Esophagus squamous epithelium (tissue), 5 donors: ENCODE results near the gene DMAC1. TPM values are rescaled to one million over a fixed set of nuclear protein-coding genes. Genes with fewer than 3 reads are reported as not detected.

Experiments used
- DNase-seq: peaks from one replicate; lab custom pipeline; 2025; lab: John Stamatoyannopoulos, UW
- H3K27ac ChIP-seq, 4 donors: fragments of 200-600 bp; sonication (generic); one replicate each; pipeline ENCODE4 v1.5.1; 2016 to 2019; ENCODE audit warnings: mild to moderate bottlenecking in 1 of 4
- H3K27me3 ChIP-seq, 4 donors: fragments of 200-600 bp; sonication (generic); 1 replicate in 3 of 4; 2 replicates in 1 of 4; pipeline versions ENCODE4 v1.5.1 to v1.6.0; 2017 to 2021; ENCODE audit warnings: antibody characterized with exemption in 1 of 4
- H3K36me3 ChIP-seq, 3 donors: fragments of 200-600 bp; sonication (generic); one replicate each; pipeline ENCODE4 v1.5.1; 2016 to 2019
- H3K4me1 ChIP-seq, 3 donors: fragments of 200-600 bp; sonication (generic); one replicate each; pipeline ENCODE4 v1.5.1; 2017 to 2019
- H3K4me3 ChIP-seq, 4 donors: fragments of 200-600 bp; sonication (generic); 1 replicate in 3 of 4; 2 replicates in 1 of 4; pipeline ENCODE4 v1.5.1; 2016 to 2019; ENCODE audit warnings: mild to moderate bottlenecking in 2 of 4, moderate library complexity in 1 of 4
- H3K9me3 ChIP-seq, 3 donors: fragments of 200-600 bp; sonication (generic); one replicate each; pipeline ENCODE4 v1.5.1; 2016 to 2019
- POLR2A ChIP-seq, 4 donors: fragments of 450-650 bp; IDR thresholded peaks; one replicate each; pipeline ENCODE4 v1.6.1; 2017; ENCODE audit warnings: antibody characterized with exemption in 4 of 4, mild to moderate bottlenecking in 4 of 4, moderate library complexity in 3 of 4
- WGBS, 2 donors: methylation state at CpG; one replicate each; pipeline ENCODE4 v1.1.5; 2018; 5-methylcytosine and 5-hydroxymethylcytosine counted together
- intact Hi-C: fragments of 100-400 bp; cut with DNase I; formaldehyde crosslinking; loops from one replicate; pipeline ENCODE4 v1.15.0; 2022
- total RNA-seq, 4 donors: library from RNA; depleted of rRNA; stranded (reverse); fragments of >200 nt; gene quantifications; one replicate each; pipeline ENCODE4 v1.1.0, GENCODE V29; 2016
- TF ChIP-seq, protein P1 (sequence below), 6 experiments: fragments of 450-650 bp in 4 of 6; fragments of 200-600 bp in 2 of 6; sonication (generic) in 2 of 6; IDR thresholded peaks; one replicate each; pipeline ENCODE4 v1.5.1; 2016 to 2019; ENCODE audit warnings: antibody characterized with exemption in 6 of 6, mild to moderate bottlenecking in 4 of 6, moderate library complexity in 4 of 6
- donor health status: DM: yes; HTN: yes; CAD: no.

DMAC1 gene
- total RNA-seq, 4 donors from 2014 or later: 7.9 to 14.6 (median 12.4) TPM

GRCh38 chr9:7780261-7780988, 19.2 kb downstream of the DMAC1 start:
- TF ChIP-seq, protein P1, sequence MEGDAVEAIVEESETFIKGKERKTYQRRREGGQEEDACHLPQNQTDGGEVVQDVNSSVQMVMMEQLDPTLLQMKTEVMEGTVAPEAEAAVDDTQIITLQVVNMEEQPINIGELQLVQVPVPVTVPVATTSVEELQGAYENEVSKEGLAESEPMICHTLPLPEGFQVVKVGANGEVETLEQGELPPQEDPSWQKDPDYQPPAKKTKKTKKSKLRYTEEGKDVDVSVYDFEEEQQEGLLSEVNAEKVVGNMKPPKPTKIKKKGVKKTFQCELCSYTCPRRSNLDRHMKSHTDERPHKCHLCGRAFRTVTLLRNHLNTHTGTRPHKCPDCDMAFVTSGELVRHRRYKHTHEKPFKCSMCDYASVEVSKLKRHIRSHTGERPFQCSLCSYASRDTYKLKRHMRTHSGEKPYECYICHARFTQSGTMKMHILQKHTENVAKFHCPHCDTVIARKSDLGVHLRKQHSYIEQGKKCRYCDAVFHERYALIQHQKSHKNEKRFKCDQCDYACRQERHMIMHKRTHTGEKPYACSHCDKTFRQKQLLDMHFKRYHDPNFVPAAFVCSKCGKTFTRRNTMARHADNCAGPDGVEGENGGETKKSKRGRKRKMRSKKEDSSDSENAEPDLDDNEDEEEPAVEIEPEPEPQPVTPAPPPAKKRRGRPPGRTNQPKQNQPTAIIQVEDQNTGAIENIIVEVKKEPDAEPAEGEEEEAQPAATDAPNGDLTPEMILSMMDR (IDR thresholded peaks at IDR 0.05): no peak
- no peak for TF ChIP-seq POLR2A (IDR thresholded peaks at IDR 0.05)
- DNase-seq: no peak
- 59 to 63% methylated on average over 3 of the region's 3 CpGs for WGBS, 2 donors
- Histone ChIP-seq H3K27ac (no peak overlapping the region), H3K27me3 (no peaks in the 10 kb centered on the region), H3K36me3 (no peaks in the 10 kb centered on the region), H3K9me3 (no peaks in the 10 kb centered on the region), H3K4me1 (no peaks in the 10 kb centered on the region), H3K4me3 (no peak overlapping the region)
- intact Hi-C loops: no loop called here

GRCh38 chr9:7778851-7779600, 20.6 kb downstream of the DMAC1 start:
- Histone ChIP-seq H3K36me3 (no peaks in the 10 kb centered on the region), H3K27me3 (no peaks in the 10 kb centered on the region), H3K9me3 (no peaks in the 10 kb centered on the region), H3K27ac (no peak overlapping the region), H3K4me1 (no peaks in the 10 kb centered on the region), H3K4me3 (no peak overlapping the region)
- no peak for TF ChIP-seq POLR2A (IDR thresholded peaks at IDR 0.05)
- TF ChIP-seq, protein P1 (IDR thresholded peaks at IDR 0.05): no peak
- intact Hi-C loops: no loop called here
- DNase-seq: no peak
- WGBS, 2 donors: 82 to 85% methylated on average over 2 of the region's 2 CpGs

DNA sequence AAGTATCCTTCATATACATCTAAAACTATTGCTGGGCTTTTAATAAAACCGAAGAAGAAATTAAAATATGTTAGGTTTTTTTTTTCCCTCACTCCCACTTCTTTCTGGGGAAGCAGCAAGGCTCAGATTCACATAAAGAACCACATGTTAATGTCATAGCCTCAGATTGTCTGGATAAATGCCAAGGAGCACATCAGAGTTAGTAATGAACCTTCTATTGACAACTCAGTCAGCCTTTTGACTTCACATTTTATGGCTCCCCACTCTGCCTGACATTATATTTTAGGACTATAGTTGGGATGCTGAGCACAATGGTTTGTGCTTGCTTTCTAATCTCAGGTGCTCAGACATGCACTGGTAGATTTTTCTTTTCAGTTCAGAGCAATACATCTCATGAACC, 21.8 kb downstream of the DMAC1 start:
- Histone ChIP-seq H3K9me3 (no peaks in the 10 kb centered on the region), H3K27ac (no peak overlapping the region), H3K27me3 (no peaks in the 10 kb centered on the region), H3K36me3 (no peaks in the 10 kb centered on the region), H3K4me1 (no peaks in the 10 kb centered on the region), H3K4me3 (no peak overlapping the region)
- DNase-seq: no peak
- WGBS, 2 donors: 77 to 93% methylated on average over 1 of the region's 1 CpG
- TF ChIP-seq, protein P1 (IDR thresholded peaks at IDR 0.05): no peak
- TF ChIP-seq POLR2A (IDR thresholded peaks at IDR 0.05): no peak
- intact Hi-C loops: no loop called here

DNA sequence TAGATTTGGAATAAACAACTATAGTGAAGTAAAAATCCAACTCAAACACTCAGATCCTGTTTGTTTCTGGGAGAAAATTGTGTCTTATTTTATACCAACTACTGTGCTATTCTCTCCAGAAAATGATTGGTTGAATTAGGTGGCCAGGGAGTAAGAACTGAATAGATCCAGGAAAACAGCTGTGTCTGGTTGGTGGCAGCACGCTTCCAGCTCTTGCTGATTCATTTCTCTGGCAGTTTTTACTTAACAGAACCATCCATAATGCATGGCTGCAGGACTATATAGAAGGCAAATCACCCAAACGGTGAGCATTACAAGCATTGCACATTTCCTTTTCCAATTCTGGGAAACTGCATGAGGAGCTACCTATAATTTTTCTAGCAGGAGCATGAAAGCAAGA, 29.5 kb downstream of the DMAC1 start:
- TF ChIP-seq POLR2A (IDR thresholded peaks at IDR 0.05): no peak
- TF ChIP-seq, protein P1 (IDR thresholded peaks at IDR 0.05): no peak
- H3K27me3 ChIP-seq: no peaks in the 10 kb centered on the region
- H3K4me3 ChIP-seq: no peak overlapping the region
- H3K36me3 ChIP-seq: no peaks in the 10 kb centered on the region
- no peaks in the 10 kb centered on the region for H3K4me1 ChIP-seq
- no peak overlapping the region for H3K27ac ChIP-seq
- H3K9me3 ChIP-seq: no peaks in the 10 kb centered on the region
- intact Hi-C loops: no loop called here
- DNase-seq: no peak
- 11 to 29% methylated on average over 2 of the region's 2 CpGs for WGBS, 2 donors

DNA sequence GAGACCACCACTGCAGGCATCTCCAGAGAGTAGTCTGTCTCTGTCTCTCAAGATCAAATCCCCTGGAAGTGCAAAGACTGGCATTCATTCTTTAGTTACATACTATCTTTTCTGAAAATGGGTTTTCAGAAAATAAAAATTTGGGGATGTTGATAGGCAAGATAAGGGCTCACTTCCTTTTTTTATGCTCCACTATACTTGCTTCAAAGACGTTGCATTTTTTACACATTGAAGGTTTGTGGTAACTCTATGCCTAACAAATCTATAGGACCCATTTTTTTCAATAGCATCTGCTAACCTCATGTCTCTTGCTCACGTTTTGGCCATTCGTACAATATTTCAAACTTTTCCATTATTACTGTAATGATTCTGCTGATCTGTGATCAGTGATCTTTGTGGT, 37.0 kb downstream of the DMAC1 start:
- DNase-seq: no peak
- TF ChIP-seq, protein P1 (IDR thresholded peaks at IDR 0.05): no peak
- TF ChIP-seq POLR2A (IDR thresholded peaks at IDR 0.05): no peak
- no peaks in the 10 kb centered on the region for H3K9me3 ChIP-seq
- no peak overlapping the region for H3K27ac ChIP-seq
- H3K36me3 ChIP-seq: no peaks in the 10 kb centered on the region
- 72 to 77% methylated on average over 3 of the region's 3 CpGs for WGBS, 2 donors
- no peaks in the 10 kb centered on the region for H3K27me3 ChIP-seq
- H3K4me3 ChIP-seq: no peak overlapping the region
- no peaks in the 10 kb centered on the region for H3K4me1 ChIP-seq
- intact Hi-C loops: no loop called here
